Measurements from ENCODE around the gene CTXND2. TPM values are rescaled to one million over a fixed set of nuclear protein-coding genes. Genes with fewer than 3 reads are reported as not detected.

The CTXND2 gene
- total RNA-seq, 3 donors from 2014 or later = not detected

- DNase-seq (no peak), ATAC-seq (no peak)
- Mint-ChIP-seq H3K27me3 (ENCODE audit: low read depth) (no peaks in the 10 kb centered on the region), H3K36me3 (ENCODE audit: insufficient read depth) (peaks cover 56% of the 10 kb centered on the region), H3K4me1 (ENCODE audit: low read depth) (no peaks in the 10 kb centered on the region), H3K4me3 (no peak overlapping the region), H3K9me3 (no peaks in the 10 kb centered on the region)
Measured at GRCh38 chr1:150961756-150962155, 74.8 kb downstream of the CTXND2 start.

Other genes with a start within 250 kb of the CTXND2 start
- 10 to 100 TPM; 11.2 to 11.9 (median 11.5) TPM for gene GOLPH3L, start 190.0 kb upstream of the CTXND2 start, total RNA-seq
- gene HORMAD1, start 166.2 kb upstream of the CTXND2 start, total RNA-seq = under 1 TPM in 1 of 3 donors, not detected in 2; 0.16 TPM
- gene CTSS, start 121.4 kb upstream of the CTXND2 start, total RNA-seq = 10 to 100 TPM; 37.3 to 41.2 (median 37.4) TPM
- 1 to 10 TPM in 1 of 3 donors, under 1 TPM in 2; 0.38 to 1.1 (median 0.81) TPM for gene CTSK, start 78.9 kb upstream of the CTXND2 start, total RNA-seq
- 10 to 100 TPM; 20.1 to 24.6 (median 22.6) TPM for gene ARNT, start 10.5 kb upstream of the CTXND2 start, total RNA-seq
- gene SETDB1, start 39.2 kb downstream of the CTXND2 start, total RNA-seq = 10 to 100 TPM; 37.0 to 40.7 (median 40.7) TPM
- 100 to 1,000 TPM; 199 to 208 (median 200) TPM for gene CERS2, start 87.7 kb downstream of the CTXND2 start, total RNA-seq
- not detected for gene ANXA9, start 95.2 kb downstream of the CTXND2 start, total RNA-seq
- gene MINDY1, start 119.8 kb downstream of the CTXND2 start, total RNA-seq = 1 to 10 TPM; 5.0 to 7.0 (median 6.5) TPM
- 10 to 100 TPM; 11.0 to 13.7 (median 11.9) TPM for gene PRUNE1, start 121.3 kb downstream of the CTXND2 start, total RNA-seq
- under 1 TPM; 0.22 to 0.53 (median 0.28) TPM for gene BNIPL, start 149.4 kb downstream of the CTXND2 start, total RNA-seq
- 1 to 10 TPM in 2 of 3 donors, under 1 TPM in 1; 0.99 to 1.3 (median 1.1) TPM for gene C1orf56, start 160.6 kb downstream of the CTXND2 start, total RNA-seq
- gene CDC42SE1, start 172.5 kb downstream of the CTXND2 start, total RNA-seq = 100 to 1,000 TPM; 126 to 148 (median 142) TPM
- 1 to 10 TPM; 2.3 to 2.8 (median 2.6) TPM for gene MLLT11, start 173.3 kb downstream of the CTXND2 start, total RNA-seq
- 10 to 100 TPM; 22.0 to 25.7 (median 22.2) TPM for gene GABPB2, start 183.6 kb downstream of the CTXND2 start, total RNA-seq